GM18507 (cell line): Measurements from ENCODE around the gene LTBR.
A peak's percentile ranks its signal among the peaks of the same experiment; 100 is the strongest.
"Not testable (repeated sequence)": the region's sequence is repeated elsewhere in the genome, so short reads cannot be mapped to it uniquely, and the experiment has no call there.

ENCODE experiments used
- DNase-seq: peaks from one replicate; pipeline ENCODE4 v3.0.0; 2011; ENCODE audit warnings: low read depth; ENCODE audit not compliant: insufficient read length; ENCODE audit errors: extremely low spot score
- FAIRE-seq: peaks from 2 replicates; lab custom pipeline; 2011; peaks lifted over from hg19 to GRCh38; lab: Jason Lieb, UNC

LTBR gene

DNA sequence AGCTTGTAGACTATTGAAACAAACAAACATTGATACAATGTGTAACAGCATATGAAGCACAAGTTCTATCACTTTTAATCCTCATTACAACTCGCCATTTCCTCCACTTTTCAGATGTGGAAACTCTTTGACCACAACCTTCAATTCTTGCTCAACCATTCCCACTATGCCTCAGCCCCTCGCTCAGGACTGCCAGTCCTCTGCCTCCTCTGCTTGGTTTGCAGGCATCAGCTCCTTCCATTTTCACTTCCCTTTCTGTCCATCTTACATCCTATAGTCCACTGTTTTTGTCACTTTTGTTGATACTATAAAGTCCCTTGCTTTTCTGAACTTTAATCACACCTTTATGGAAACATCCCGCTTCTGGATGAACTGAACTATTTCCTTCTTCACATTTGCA lies 32.6 kb downstream of the LTBR start:
- peak; percentile 33 for FAIRE-seq
- no peak for DNase-seq

- no peak for DNase-seq
- FAIRE-seq = no peak
Observed at GRCh38 chr12:6418796-6419195, 34.8 kb downstream of the LTBR start.

GRCh38 chr12:6420364-6420763 lies 36.4 kb downstream of the LTBR start:
- DNase-seq (no peak), FAIRE-seq (no peak)

DNA sequence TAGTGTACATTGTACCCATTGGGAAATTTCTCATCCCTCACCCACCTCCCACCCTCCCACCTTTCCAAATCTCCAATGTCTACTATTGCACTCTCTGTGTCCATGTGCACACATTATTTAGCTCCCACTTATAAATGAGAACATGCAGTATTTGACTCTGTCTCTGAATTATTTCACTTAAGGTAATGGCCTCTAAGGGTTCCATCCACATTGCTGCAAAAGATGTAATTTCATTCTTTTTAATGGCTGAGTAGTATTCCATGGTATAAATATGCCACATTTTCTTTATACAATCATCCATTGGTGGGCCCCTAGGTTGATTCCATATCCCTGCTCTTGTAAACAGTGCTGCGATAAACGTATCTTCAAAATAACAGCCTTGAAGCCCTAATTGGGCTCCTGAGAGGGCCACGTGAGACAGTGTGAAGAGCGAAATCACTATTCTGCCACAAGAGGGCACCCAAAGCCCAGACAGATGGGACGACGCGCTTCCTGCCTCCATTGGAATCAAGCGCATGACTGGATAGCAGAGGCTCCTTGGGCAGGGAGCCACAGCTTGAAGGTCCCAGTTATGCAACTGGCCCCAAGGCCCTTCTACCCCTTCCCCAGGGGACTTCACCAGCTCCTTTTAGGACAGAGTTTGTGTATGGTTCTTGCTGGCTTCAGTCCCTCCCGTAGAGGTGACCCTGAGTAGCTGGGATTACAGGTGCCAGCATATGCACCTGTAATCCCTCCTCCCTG lies 39.5 kb downstream of the LTBR start:
- peak; percentile 96 for FAIRE-seq
- DNase-seq = peak; percentile 74

DNA sequence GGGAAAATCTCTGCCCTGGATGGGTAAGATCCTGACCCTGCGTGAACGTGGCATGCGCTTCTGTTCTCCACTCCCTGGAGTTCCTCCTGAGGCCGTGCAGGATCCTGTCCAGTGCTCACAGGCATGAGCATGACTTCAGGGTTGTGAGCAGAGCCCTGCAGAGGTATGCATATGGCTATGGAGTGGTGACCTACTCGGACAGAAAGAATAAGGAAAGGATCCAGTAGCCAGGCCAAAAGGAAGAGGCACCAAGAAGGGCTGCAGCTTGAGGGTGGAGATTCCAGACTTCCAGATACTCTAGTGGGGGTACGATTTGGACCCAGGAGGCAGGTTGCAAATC lies 40.0 kb downstream of the LTBR start:
- DNase-seq (no peak), FAIRE-seq (peak; percentile 9)

- FAIRE-seq (no peak), DNase-seq (no peak)
Observed at GRCh38 chr12:6424866-6425265, 40.9 kb downstream of the LTBR start.

GRCh38 chr12:6425590-6426531 lies 41.9 kb downstream of the LTBR start:
- FAIRE-seq (peak; percentile 69), DNase-seq (no peak)

GRCh38 chr12:6426882-6427671 lies 43.1 kb downstream of the LTBR start:
- DNase-seq (no peak), FAIRE-seq (peak; percentile 97)

DNA sequence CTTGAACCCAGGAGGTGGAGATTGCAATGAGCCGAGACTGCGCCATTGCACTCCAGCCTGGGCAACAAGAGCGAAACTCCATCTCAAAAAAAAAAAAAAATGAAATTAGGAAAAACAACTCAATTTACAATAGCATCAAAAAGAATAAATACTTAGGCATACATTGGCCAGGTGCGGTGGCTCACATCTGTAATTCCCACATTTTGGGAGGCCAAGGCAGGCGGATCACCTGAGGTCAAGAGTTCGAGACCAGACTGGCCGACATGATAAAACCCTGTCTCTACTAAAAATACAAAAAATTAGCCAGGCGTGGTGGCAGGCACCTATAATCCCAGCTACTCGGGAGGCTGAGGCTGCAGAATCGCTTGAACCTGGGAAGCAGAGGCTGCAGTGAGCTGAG lies 43.8 kb downstream of the LTBR start:
- not testable (repeated sequence) for FAIRE-seq, DNase-seq

DNA sequence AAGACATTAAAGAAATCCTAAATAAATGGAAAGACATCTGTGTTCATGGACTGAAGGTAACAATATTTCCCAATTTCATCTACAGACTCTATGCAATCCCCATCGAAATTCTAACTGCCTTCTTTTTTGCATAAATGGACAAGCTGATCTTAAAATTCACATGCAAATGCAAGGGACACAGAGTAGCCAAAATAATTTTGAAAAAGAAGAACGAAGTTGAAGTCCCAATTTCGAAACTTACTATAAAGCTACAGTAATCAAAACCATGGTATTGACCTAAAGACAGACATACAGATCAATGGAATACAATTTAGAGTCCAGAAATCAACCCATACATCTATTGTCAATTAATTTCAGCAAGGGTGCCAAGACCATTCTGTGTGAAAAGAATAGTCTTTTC lies 44.4 kb downstream of the LTBR start:
- FAIRE-seq = peak; percentile 53

DNA sequence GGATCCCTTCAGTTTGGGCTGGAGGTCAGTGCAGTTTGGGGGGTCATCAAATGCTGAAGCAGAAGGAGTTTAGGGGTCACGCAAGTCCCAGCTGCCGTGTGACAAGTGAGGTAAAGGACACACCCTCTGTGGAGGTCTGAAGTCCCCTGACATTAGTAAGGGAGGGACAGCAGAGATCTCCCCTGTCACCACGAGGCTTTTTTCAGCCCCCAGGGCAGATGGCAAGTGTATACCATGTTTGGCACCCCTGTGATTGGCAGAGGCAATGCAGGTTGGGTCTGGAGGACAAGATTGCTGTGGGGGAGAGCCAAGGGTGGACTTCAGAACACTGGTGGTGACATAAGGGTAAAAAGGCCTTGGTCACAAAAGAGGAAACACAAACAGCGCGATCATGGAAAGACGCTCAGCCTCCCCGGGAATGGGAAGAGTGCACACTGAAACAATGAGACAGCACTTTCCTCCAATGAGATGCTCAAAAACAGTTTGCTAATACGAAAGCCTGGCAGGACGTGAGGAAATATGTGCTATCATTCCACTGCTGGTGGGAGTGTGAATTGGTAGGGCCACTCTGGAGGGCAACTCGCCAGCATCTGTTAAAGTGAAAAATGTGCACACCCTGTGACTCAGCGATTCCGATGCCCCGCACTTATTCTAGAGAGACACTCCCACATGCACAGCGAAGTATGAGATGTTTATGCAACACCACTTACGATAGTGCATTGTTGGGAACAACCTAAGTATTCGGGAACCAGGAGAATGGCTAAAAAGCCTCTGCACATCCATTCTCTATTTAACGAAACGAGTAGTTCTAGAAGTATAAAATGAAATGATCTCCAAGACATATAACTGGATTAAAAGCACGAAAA lies 46.4 kb downstream of the LTBR start:
- no peak for DNase-seq
- peak; percentile 60 for FAIRE-seq

More for the DNA sequence above, 44.4 kb downstream of the LTBR start:
- no peak for DNase-seq

GRCh38 chr12:6432991-6433390 lies 49.0 kb downstream of the LTBR start:
- peak; percentile 56 for FAIRE-seq

DNA sequence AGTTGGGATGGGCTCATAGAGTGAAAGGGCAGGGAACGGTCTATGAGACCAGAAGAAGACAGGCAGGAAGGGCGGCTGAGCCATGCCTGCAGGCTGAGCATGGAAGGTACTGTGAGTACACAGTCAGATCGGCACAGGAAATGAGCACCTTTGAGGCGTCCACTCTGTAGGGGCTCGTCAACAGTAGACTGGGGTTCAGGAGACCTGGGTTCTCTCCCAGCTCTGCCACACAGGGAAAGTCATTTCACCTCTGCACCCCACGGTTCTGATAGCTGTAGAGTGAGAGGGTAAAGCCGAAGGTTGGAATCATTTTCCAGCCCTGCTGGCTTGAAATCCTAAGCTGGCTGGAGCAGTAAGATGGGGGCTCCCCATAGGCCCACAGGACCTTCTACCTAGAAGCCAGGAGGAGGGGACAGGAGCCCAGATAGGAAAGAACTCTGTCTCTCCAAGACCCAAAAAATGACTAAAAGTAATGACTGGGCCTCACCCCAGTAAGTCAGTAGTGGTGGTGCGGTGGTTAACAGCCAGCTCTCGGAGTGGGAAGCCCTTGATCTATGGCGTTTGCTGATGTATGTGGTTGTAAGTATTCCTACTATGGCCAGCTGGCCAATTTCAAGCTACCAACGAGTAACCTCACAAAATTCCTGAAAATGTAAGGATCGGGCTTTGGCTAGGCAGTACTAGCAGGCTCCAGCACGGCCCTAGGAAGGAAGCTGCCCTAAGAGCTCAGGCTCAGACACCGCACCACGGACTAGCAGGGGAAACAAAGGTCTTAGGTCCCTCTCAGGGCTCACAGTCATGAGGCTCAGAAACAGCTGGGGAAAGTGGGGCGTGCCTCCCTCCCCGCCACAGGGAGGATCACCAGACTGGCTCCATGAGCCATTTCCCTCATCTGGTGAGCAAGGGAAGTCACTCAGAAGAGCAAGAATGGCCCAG lies 50.5 kb downstream of the LTBR start:
- FAIRE-seq = no peak
- DNase-seq = no peak

More at GRCh38 chr12:6432991-6433390, 49.0 kb downstream of the LTBR start:
- no peak for DNase-seq

DNA sequence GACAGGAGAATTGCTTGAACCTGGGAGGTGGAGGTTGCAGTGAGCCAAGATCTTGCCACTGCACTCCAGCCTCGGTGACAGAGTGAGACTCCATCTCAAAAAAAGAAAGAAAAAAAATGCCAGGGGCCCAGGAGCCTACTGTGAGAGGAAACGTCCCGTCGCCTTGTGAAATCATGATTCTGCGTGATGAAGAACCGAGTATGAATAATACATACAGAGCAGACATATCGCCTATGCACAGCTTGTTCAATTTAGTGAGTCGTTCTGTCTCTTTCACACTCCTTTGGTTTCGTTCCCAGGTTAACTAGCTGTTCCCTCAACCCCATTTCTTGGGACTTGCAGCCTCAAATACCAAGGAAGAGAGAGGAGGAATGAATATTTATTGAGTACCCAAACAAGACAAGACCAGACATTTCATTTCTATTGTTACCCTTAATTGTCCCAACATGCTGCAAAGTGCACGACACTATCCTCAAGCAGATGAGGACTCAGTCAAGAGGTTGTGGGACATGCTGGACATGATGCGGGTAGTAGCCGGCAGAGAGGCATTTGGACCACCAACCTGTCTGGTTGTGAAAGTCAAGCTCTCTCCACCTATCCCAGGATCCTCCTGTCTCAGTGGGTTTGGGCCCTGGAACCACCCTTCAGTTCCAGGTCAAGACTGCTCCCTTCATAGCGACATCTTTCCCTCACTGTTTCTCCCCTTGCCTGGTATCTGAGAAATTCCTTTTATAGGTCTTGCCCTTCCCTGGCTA lies 52.2 kb downstream of the LTBR start:
- FAIRE-seq = no peak
- DNase-seq = no peak

GRCh38 chr12:6437586-6437985 lies 53.6 kb downstream of the LTBR start:
- DNase-seq = no peak
- no peak for FAIRE-seq

DNA sequence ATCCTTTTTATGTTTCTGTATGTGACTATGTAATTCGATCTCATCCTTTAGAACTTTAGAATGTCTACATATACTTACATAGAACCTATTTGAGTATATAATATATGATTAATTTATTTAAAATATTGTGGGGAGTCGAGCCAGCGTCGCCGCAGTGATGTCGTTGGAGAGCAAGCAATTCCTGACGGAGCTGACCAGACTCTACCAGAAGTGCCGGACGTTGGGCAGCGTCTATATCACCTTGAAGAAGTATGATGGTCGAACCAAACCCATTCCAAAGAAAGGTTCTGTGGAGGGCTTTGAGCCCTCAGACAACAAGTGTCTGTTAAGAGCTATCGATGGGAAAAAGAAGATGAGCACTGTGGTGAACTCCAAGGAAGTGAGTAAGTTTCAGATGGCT lies 54.4 kb downstream of the LTBR start:
- DNase-seq (no peak), FAIRE-seq (no peak)

- FAIRE-seq (no peak), DNase-seq (no peak)
Observed at GRCh38 chr12:6440391-6440790, 56.4 kb downstream of the LTBR start.
